Measurements from ENCODE around the gene ERICH6B.

ERICH6B gene

GRCh38 chr13:45598597-45598996, 16.9 kb downstream of the ERICH6B start:
- DNase-seq, result no peak

- no peak for DNase-seq
Observed at GRCh38 chr13:45596800-45597475, 18.6 kb downstream of the ERICH6B start.

- no peak for DNase-seq
Observed at GRCh38 chr13:45595965-45596364, 19.6 kb downstream of the ERICH6B start.

- no peak for DNase-seq
Observed at GRCh38 chr13:45594764-45595163, 20.8 kb downstream of the ERICH6B start.

GRCh38 chr13:45594227-45594626, 21.3 kb downstream of the ERICH6B start:
- no peak for DNase-seq

GRCh38 chr13:45592758-45593157, 22.8 kb downstream of the ERICH6B start:
- no peak for DNase-seq

GRCh38 chr13:45590066-45590465, 25.5 kb downstream of the ERICH6B start:
- DNase-seq, result no peak

- no peak for DNase-seq
Observed at GRCh38 chr13:45587897-45588296, 27.6 kb downstream of the ERICH6B start.

GRCh38 chr13:45584816-45585215, 30.7 kb downstream of the ERICH6B start:
- no peak for DNase-seq

GRCh38 chr13:45582408-45583076, 33.0 kb downstream of the ERICH6B start:
- no peak for DNase-seq

GRCh38 chr13:45576466-45576865, 39.1 kb downstream of the ERICH6B start:
- DNase-seq, result no peak

GRCh38 chr13:45575830-45576180, 39.7 kb downstream of the ERICH6B start:
- no peak for DNase-seq

GRCh38 chr13:45575146-45575829, 40.3 kb downstream of the ERICH6B start:
- no peak for DNase-seq

- no peak for DNase-seq
Observed at GRCh38 chr13:45565331-45565730, 50.2 kb downstream of the ERICH6B start.

- no peak for DNase-seq
Observed at GRCh38 chr13:45564133-45564776, 51.3 kb downstream of the ERICH6B start.

GRCh38 chr13:45554604-45555109, 60.9 kb downstream of the ERICH6B start:
- DNase-seq, result no peak

- no peak for DNase-seq
Observed at GRCh38 chr13:45548281-45548680, 67.3 kb downstream of the ERICH6B start.

GRCh38 chr13:45546410-45546765, 69.2 kb downstream of the ERICH6B start:
- DNase-seq, result no peak

GRCh38 chr13:45545686-45546409, 69.7 kb downstream of the ERICH6B start:
- no peak for DNase-seq

GRCh38 chr13:45544520-45544919, 71.0 kb downstream of the ERICH6B start:
- DNase-seq, result no peak

- no peak for DNase-seq
Observed at GRCh38 chr13:45542878-45543277, 72.7 kb downstream of the ERICH6B start.

GRCh38 chr13:45542391-45542790, 73.1 kb downstream of the ERICH6B start:
- DNase-seq, result no peak

- DNase-seq, result no peak
Observed at GRCh38 chr13:45541806-45542205, 73.7 kb downstream of the ERICH6B start.
